Upper lobe of left lung (tissue), 4 donors: Measurements from ENCODE around the gene WNT3.

Experiments
- CTCF ChIP-seq, 6 experiments: fragments of 450-650 bp in 4 of 6; fragments of 200-600 bp in 2 of 6; sonication (generic) in 2 of 6; IDR thresholded peaks; one replicate each; pipeline ENCODE4 v1.5.1; 2016 to 2019; ENCODE audit warnings: antibody characterized with exemption in 6 of 6
- EP300 ChIP-seq, 4 donors: sonication (generic); formaldehyde crosslinking; IDR thresholded peaks; one replicate each; pipeline ENCODE4 v1.5.1; 2017; ENCODE audit warnings: antibody characterized with exemption in 4 of 4, control low read depth in 2 of 4
- POLR2A ChIP-seq, 4 donors: fragments of 450-650 bp; IDR thresholded peaks; one replicate each; pipeline ENCODE4 v1.5.1; 2016 to 2017; ENCODE audit warnings: antibody characterized with exemption in 4 of 4, mild to moderate bottlenecking in 2 of 4
- POLR2AphosphoS5 ChIP-seq, 2 donors: sonication (generic); formaldehyde crosslinking; IDR thresholded peaks; one replicate each; pipeline ENCODE4 v1.5.1; 2017; ENCODE audit warnings: antibody characterized with exemption in 2 of 2

DNA sequence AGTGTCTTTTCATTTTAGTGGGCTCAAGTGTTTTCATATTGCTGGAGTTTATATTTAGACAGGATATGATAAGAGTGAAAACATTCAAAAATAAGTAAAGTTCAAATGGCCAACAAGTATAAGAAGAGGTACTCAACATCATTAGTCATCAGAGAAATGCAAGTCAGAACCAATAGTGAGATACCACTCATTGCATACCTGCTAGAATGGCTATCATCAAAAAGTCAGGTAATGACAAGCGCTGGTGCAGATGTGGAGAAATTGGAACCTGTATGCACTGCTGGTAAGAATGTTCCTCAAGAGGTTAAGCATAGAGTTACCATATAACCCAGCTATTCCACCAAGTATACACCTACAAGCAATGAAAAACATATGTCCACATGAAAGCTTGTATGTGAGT is 87.8 kb downstream of the WNT3 start:
- TF ChIP-seq CTCF (IDR thresholded peaks at IDR 0.05) = no peak
- TF ChIP-seq POLR2A (IDR thresholded peaks at IDR 0.05) = no peak
- TF ChIP-seq POLR2AphosphoS5 (IDR thresholded peaks at IDR 0.05) = no peak
- no peak for TF ChIP-seq EP300 (IDR thresholded peaks at IDR 0.05)
